B cell (primary cell): Measurements from ENCODE around the gene HSD17B4. TPM values are rescaled to one million over a fixed set of nuclear protein-coding genes. Genes with fewer than 3 reads are reported as not detected.

Source experiments
- ATAC-seq: fragments of 200-7000 bp; cut with Tn5 transposase; one replicate; pipeline ENCODE4 v1.10.0; 2021; ENCODE audit warnings: low read depth, mild to moderate bottlenecking, moderate number of reproducible peaks, moderate library complexity
- CTCF ChIA-PET: fragments of 350-600 bp; sonication (Branson Sonifier 250); formaldehyde crosslinking; loops from one replicate; lab custom pipeline; 2021; ENCODE audit warnings: antibody characterized with exemption, inconsistent platforms; lab: Charles Lee
- POLR2A ChIA-PET: fragments of 350-600 bp; sonication (Branson Sonifier 250); formaldehyde crosslinking; loops from one replicate; lab custom pipeline; 2021; ENCODE audit warnings: antibody characterized with exemption; lab: Charles Lee
- DNase-seq: peaks from one replicate; pipeline ENCODE4 v3.0.0; 2013
- H2AFZ ChIP-seq: 2 replicates; pipeline ENCODE4 v1.6.1; 2012; ENCODE audit warnings: mild to moderate bottlenecking, low read depth, low read length; ENCODE audit not compliant: insufficient read depth, poor library complexity, severe bottlenecking
- H3K27ac ChIP-seq, 2 donors: 1 replicate in 1 of 2; 2 replicates in 1 of 2; pipeline ENCODE4 v1.5.1; 2012 to 2013; ENCODE audit warnings: low read length in 2 of 2, mild to moderate bottlenecking in 2 of 2, moderate library complexity in 1 of 2
- H3K27me3 ChIP-seq, 4 experiments: fragments of 200-600 bp in 1 of 4; sonication (generic) in 1 of 4; replicated peaks in 1 of 4; 1 replicate in 2 of 4; 2 replicates in 2 of 4; pipeline versions ENCODE4 v1.6.1 to v1.7.0; 2013 to 2016; ENCODE audit warnings: low read length in 3 of 4, mild to moderate bottlenecking in 2 of 4, mixed read lengths in 1 of 4, moderate library complexity in 1 of 4; ENCODE audit not compliant: insufficient read depth in 4 of 4, control insufficient read depth in 3 of 4; ENCODE audit errors: control extremely low read depth in 1 of 4
- H3K36me3 ChIP-seq, 2 experiments: replicated peaks in 1 of 2; 1 replicate in 1 of 2; 2 replicates in 1 of 2; pipeline versions ENCODE4 v1.6.1 to v1.7.1; 2013; ENCODE audit warnings: low read length in 1 of 2; ENCODE audit not compliant: insufficient read depth in 2 of 2, control insufficient read depth in 1 of 2; ENCODE audit errors: control extremely low read depth in 1 of 2, extremely low read depth in 1 of 2
- H3K4me1 ChIP-seq, 2 donors: fragments of 200-600 bp in 1 of 2; sonication (generic) in 1 of 2; 1 replicate in 1 of 2; 2 replicates in 1 of 2; pipeline versions ENCODE4 v1.5.1 to v1.6.1; 2013 to 2017; ENCODE audit warnings: low read length in 2 of 2; ENCODE audit not compliant: control insufficient read depth in 2 of 2, insufficient read depth in 2 of 2
- H3K4me2 ChIP-seq: replicated peaks from 2 replicates; pipeline ENCODE3; 2012; ENCODE audit warnings: mild to moderate bottlenecking, low read depth, low read length; ENCODE audit not compliant: poor library complexity, severe bottlenecking
- H3K4me3 ChIP-seq, 5 experiments: fragments of 200-600 bp in 1 of 5; sonication (generic) in 1 of 5; 1 replicate in 3 of 5; 2 replicates in 2 of 5; pipeline versions ENCODE4 v1.5.1 to v1.7.0; 2011 to 2016; ENCODE audit warnings: low read length in 4 of 5, mild to moderate bottlenecking in 4 of 5, low read depth in 2 of 5, control low read depth in 1 of 5, moderate library complexity in 1 of 5; ENCODE audit not compliant: insufficient read depth in 1 of 5; ENCODE audit errors: control extremely low read depth in 1 of 5, extremely low read depth in 1 of 5
- H3K79me2 ChIP-seq: fragments of 200-600 bp; sonication (generic); one replicate; pipeline ENCODE4 v1.6.0; 2016; ENCODE audit warnings: low read length; ENCODE audit not compliant: control insufficient read depth, insufficient read depth
- H3K9ac ChIP-seq: fragments of 200-600 bp; sonication (generic); 2 replicates; pipeline ENCODE4 v1.6.1; 2017; ENCODE audit warnings: mild to moderate bottlenecking, low read length, moderate library complexity
- H3K9me3 ChIP-seq, 3 donors: one replicate each; pipeline versions ENCODE4 v1.6.1 to v1.7.1; 2013; ENCODE audit warnings: low read length in 2 of 3; ENCODE audit not compliant: control insufficient read depth in 2 of 3, insufficient read depth in 1 of 3; ENCODE audit errors: control extremely low read depth in 1 of 3
- H4K20me1 ChIP-seq: 2 replicates; pipeline ENCODE4 v1.6.0; 2012; ENCODE audit warnings: mild to moderate bottlenecking, low read length; ENCODE audit not compliant: insufficient read depth, control insufficient read depth, poor library complexity, severe bottlenecking
- H3K27ac Mint-ChIP-seq: one replicate; pipeline ENCODE4 v1.8.0; 2021; ENCODE audit warnings: mixed read lengths
- H3K27me3 Mint-ChIP-seq: one replicate; pipeline ENCODE4 v1.8.0; 2021; ENCODE audit warnings: mixed read lengths
- H3K4me1 Mint-ChIP-seq: one replicate; pipeline ENCODE4 v1.8.0; 2021; ENCODE audit warnings: mixed read lengths
- H3K4me3 Mint-ChIP-seq: one replicate; pipeline ENCODE4 v1.8.0; 2021; ENCODE audit warnings: mixed read lengths
- H3K9me3 Mint-ChIP-seq: one replicate; pipeline ENCODE4 v1.8.0; 2022; ENCODE audit warnings: mixed read lengths; ENCODE audit not compliant: insufficient read depth
- CTCF ChIP-seq: fragments of 200-600 bp; IDR thresholded peaks from one replicate; pipeline ENCODE4 v1.8.0; 2022; ENCODE audit warnings: antibody characterized with exemption, mild to moderate bottlenecking
- EZH2 ChIP-seq: IDR thresholded peaks from 2 replicates; pipeline ENCODE4 v1.6.1; 2012; ENCODE audit warnings: borderline replicate concordance, low read depth, mild to moderate bottlenecking, moderate library complexity, low read length; ENCODE audit not compliant: insufficient read depth, poor library complexity, severe bottlenecking
- WGBS: methylation state at CpG from one replicate; pipeline ENCODE4 v1.1.5; 2013; ENCODE audit warnings: missing lambda C conversion rate; ENCODE audit not compliant: insufficient coverage; 5-methylcytosine and 5-hydroxymethylcytosine counted together
- intact Hi-C: fragments of 100-400 bp; cut with micrococcal nuclease; formaldehyde crosslinking; loops from one replicate; pipeline ENCODE4 v1.10.0; 2022
- polyA plus RNA-seq: library from polyadenylated mRNA; depleted of rRNA; stranded (reverse); fragments of >200 nt; gene quantifications from 2 replicates; pipeline ENCODE4 v1.2.3, GENCODE V29; 2012
- total RNA-seq, 2 donors: library from RNA; stranded (reverse); fragments of 120-200 nt in 1 of 2; gene quantifications; 1 replicate in 1 of 2; 2 replicates in 1 of 2; pipeline versions ENCODE4 v1.2.3 to v1.2.4, GENCODE V29; 2013 to 2022

The HSD17B4 gene
- total and polyA plus RNA-seq, 2 donors (not counting 1 experiment from before 2014, with no cell fraction given) = 114 to 125 TPM

GRCh38 chr5:119402555-119402954, 49.7 kb upstream of the HSD17B4 start:
- Mint-ChIP-seq H3K4me1 (peaks cover 81% of the 10 kb centered on the region), H3K9me3 (no peaks in the 10 kb centered on the region), H3K27me3 (no peaks in the 10 kb centered on the region), H3K27ac (peak overlapping the region; percentile 81), H3K4me3 (no peak overlapping the region)
- no peaks in the 10 kb centered on the region for H3K27me3 ChIP-seq
- H3K36me3 ChIP-seq = no peaks in the 10 kb centered on the region
- intact Hi-C loops = no loop called here
- H3K4me1 ChIP-seq = peaks cover 47 to 56% of the 10 kb centered on the region in 2 donors
- no peak overlapping the region for H2AFZ ChIP-seq
- H3K4me3 ChIP-seq = no peak overlapping the region
- peaks cover 44% of the 10 kb centered on the region for H3K79me2 ChIP-seq
- H3K9me3 ChIP-seq = no peaks in the 10 kb centered on the region
- peak overlapping the region in 1 of 2 donors; percentile 59 for H3K27ac ChIP-seq
- ChIA-PET POLR2A (interaction anchor here (0.6 kb wide), 1 partner anchor 38 kb away, joined by 5 read pairs; no protein-coding TSS in a partner anchor), CTCF (interaction anchor here (2.1 to 6.2 kb wide), 2 partner anchors 9 to 87 kb away, joined by 7 to 49 read pairs; no protein-coding TSS in a partner anchor)
- TF ChIP-seq CTCF = no peak
- no peak for TF ChIP-seq EZH2
- ATAC-seq (no peak), DNase-seq (no peak)
- H3K4me2 ChIP-seq = no peak overlapping the region
- H4K20me1 ChIP-seq = no peaks in the 10 kb centered on the region
- 100% methylated on average over 1 of the region's 4 CpGs for WGBS
- H3K9ac ChIP-seq = no peak overlapping the region

GRCh38 chr5:119404033-119404432, 48.3 kb upstream of the HSD17B4 start:
- 10% methylated on average over 2 of the region's 2 CpGs for WGBS
- Mint-ChIP-seq H3K4me3 (peak overlapping the region; percentile 38), H3K9me3 (no peaks in the 10 kb centered on the region), H3K4me1 (peaks cover 74% of the 10 kb centered on the region), H3K27ac (peak overlapping the region; percentile 85), H3K27me3 (no peaks in the 10 kb centered on the region)
- ChIA-PET CTCF (interaction anchor here (11.0 kb wide), 1 partner anchor 90 kb away, joined by 195 read pairs; no protein-coding TSS in a partner anchor), POLR2A (no interaction called here)
- no peaks in the 10 kb centered on the region for H3K9me3 ChIP-seq
- H3K27ac ChIP-seq = peak overlapping the region; percentile 68 to 73
- H3K4me2 ChIP-seq = peak overlapping the region; percentile 38
- no peak overlapping the region for H3K9ac ChIP-seq
- no peaks in the 10 kb centered on the region for H3K36me3 ChIP-seq
- intact Hi-C loops = loop anchor here (2.0 kb wide), 2 partner anchors 15 to 47 kb away; partner anchors contain the start of gene TNFAIP8
- peaks cover 47% of the 10 kb centered on the region for H3K79me2 ChIP-seq
- no peak overlapping the region for H3K4me3 ChIP-seq
- TF ChIP-seq EZH2 (no peak), CTCF (no peak)
- DNase-seq (no peak), ATAC-seq (peak; percentile 36)
- no peaks in the 10 kb centered on the region for H4K20me1 ChIP-seq
- no peak overlapping the region for H2AFZ ChIP-seq
- H3K4me1 ChIP-seq = peaks cover 37 to 46% of the 10 kb centered on the region in 2 donors
- no peaks in the 10 kb centered on the region for H3K27me3 ChIP-seq
